ENCODE data around the gene KLHL22.
"Not testable (repeated sequence)": the region's sequence is repeated elsewhere in the genome, so short reads cannot be mapped to it uniquely, and the experiment has no call there.

Gene KLHL22

GRCh38 chr22:20420157-20420842 lies 75.3 kb downstream of the KLHL22 start:
- no peak for DNase-seq (ENCODE audit: low read depth)
- TF ChIP-seq CTCF (IDR thresholded peaks at IDR 0.05; ENCODE audit: control insufficient read depth, insufficient read depth, low read depth, low read length, missing control alignments) = no peak
- no peak overlapping the region for H3K4me3 ChIP-seq (ENCODE audit: control insufficient read depth, low read depth, low read length)

- DNase-seq (ENCODE audit: low read depth) = no peak
- no peak overlapping the region for H3K4me3 ChIP-seq (ENCODE audit: control insufficient read depth, low read depth, low read length)
- TF ChIP-seq CTCF (IDR thresholded peaks at IDR 0.05; ENCODE audit: control insufficient read depth, insufficient read depth, low read depth, low read length, missing control alignments) = no peak
Measured at GRCh38 chr22:20419664-20419951, 76.0 kb downstream of the KLHL22 start.

- peak overlapping the region; percentile 23 for H3K4me3 ChIP-seq (ENCODE audit: control insufficient read depth, low read depth, low read length)
- no peak for DNase-seq (ENCODE audit: low read depth)
Measured at GRCh38 chr22:20418211-20418788, 77.3 kb downstream of the KLHL22 start.

GRCh38 chr22:20415699-20416098 lies 79.9 kb downstream of the KLHL22 start:
- H3K4me3 ChIP-seq (ENCODE audit: control insufficient read depth, low read depth, low read length); DNase-seq (ENCODE audit: low read depth): not testable (repeated sequence)

More at GRCh38 chr22:20418211-20418788, 77.3 kb downstream of the KLHL22 start:
- TF ChIP-seq CTCF (IDR thresholded peaks at IDR 0.05; ENCODE audit: control insufficient read depth, insufficient read depth, low read depth, low read length, missing control alignments) = peak; percentile 95

GRCh38 chr22:20415241-20415640 lies 80.4 kb downstream of the KLHL22 start:
- not testable (repeated sequence) for DNase-seq (ENCODE audit: low read depth); H3K4me3 ChIP-seq (ENCODE audit: control insufficient read depth, low read depth, low read length)

GRCh38 chr22:20414450-20414849 lies 81.1 kb downstream of the KLHL22 start:
- no peak for DNase-seq (ENCODE audit: low read depth)
- TF ChIP-seq CTCF (IDR thresholded peaks at IDR 0.05; ENCODE audit: control insufficient read depth, insufficient read depth, low read depth, low read length, missing control alignments) = no peak
- no peak overlapping the region for H3K4me3 ChIP-seq (ENCODE audit: control insufficient read depth, low read depth, low read length)

GRCh38 chr22:20414059-20414440 lies 81.5 kb downstream of the KLHL22 start:
- TF ChIP-seq CTCF (IDR thresholded peaks at IDR 0.05; ENCODE audit: control insufficient read depth, insufficient read depth, low read depth, low read length, missing control alignments) = no peak
- DNase-seq (ENCODE audit: low read depth) = no peak
- no peak overlapping the region for H3K4me3 ChIP-seq (ENCODE audit: control insufficient read depth, low read depth, low read length)
